Keratinocyte (primary cell): ENCODE measurements around the gene RRAS2. TPM values are rescaled to one million over a fixed set of nuclear protein-coding genes. Genes with fewer than 3 reads are reported as not detected.

Source experiments
- DNase-seq: peaks from one replicate; pipeline ENCODE4 v3.0.0-alpha.2; 2011; ENCODE audit warnings: low read depth, missing footprints, low spot score
- FAIRE-seq: peaks from 2 replicates; lab custom pipeline; 2011; peaks lifted over from hg19 to GRCh38; lab: Jason Lieb, UNC
- H2AFZ ChIP-seq: 2 replicates; pipeline ENCODE4 v1.6.0; 2012; ENCODE audit warnings: low read length, control low read depth, inconsistent platforms; ENCODE audit not compliant: control insufficient read depth
- H3K27ac ChIP-seq: 2 replicates; pipeline ENCODE4 v1.5.1; 2011; ENCODE audit warnings: low read length; ENCODE audit not compliant: control insufficient read depth, insufficient read depth
- H3K27me3 ChIP-seq: 3 replicates; pipeline ENCODE4 v1.6.0; 2011; ENCODE audit warnings: low read length; ENCODE audit not compliant: control insufficient read depth, insufficient read depth; ENCODE audit errors: extremely low read depth
- H3K36me3 ChIP-seq, 2 experiments: 2 replicates in 1 of 2; 3 replicates in 1 of 2; pipeline ENCODE4 v1.5.1; 2011; ENCODE audit warnings: low read length in 2 of 2, mild to moderate bottlenecking in 1 of 2; ENCODE audit not compliant: control insufficient read depth in 2 of 2, insufficient read depth in 2 of 2; ENCODE audit errors: extremely low read depth in 1 of 2
- H3K4me1 ChIP-seq: 3 replicates; pipeline ENCODE4 v1.5.1; 2011; ENCODE audit warnings: low read length; ENCODE audit not compliant: control insufficient read depth, insufficient read depth; ENCODE audit errors: extremely low read depth
- H3K4me2 ChIP-seq: 3 replicates; pipeline ENCODE4 v1.6.0; 2011; ENCODE audit warnings: low read depth, low read length; ENCODE audit not compliant: control insufficient read depth, insufficient read depth; ENCODE audit errors: extremely low read depth
- H3K4me3 ChIP-seq, 3 experiments: fragments of 200-600 bp in 1 of 3; sonication (generic) in 1 of 3; 2 replicates in 2 of 3; 3 replicates in 1 of 3; pipeline ENCODE4 v1.5.1; 2011 to 2016; ENCODE audit warnings: low read length in 3 of 3, mild to moderate bottlenecking in 3 of 3, control low read depth in 2 of 3, inconsistent platforms in 1 of 3, low read depth in 1 of 3, mixed read lengths in 1 of 3, mixed run types in 1 of 3, moderate library complexity in 1 of 3; ENCODE audit not compliant: control insufficient read depth in 2 of 3, insufficient read depth in 2 of 3; ENCODE audit errors: extremely low read depth in 1 of 3
- H3K79me2 ChIP-seq: 2 replicates; pipeline ENCODE4 v1.6.0; 2012; ENCODE audit warnings: low read length; ENCODE audit not compliant: control insufficient read depth, insufficient read depth
- H3K9ac ChIP-seq: 3 replicates; pipeline ENCODE4 v1.6.0; 2011; ENCODE audit warnings: low read length; ENCODE audit not compliant: control insufficient read depth, insufficient read depth; ENCODE audit errors: extremely low read depth
- H3K9me1 ChIP-seq: 3 replicates; pipeline ENCODE4 v1.6.0; 2011; ENCODE audit warnings: low read length; ENCODE audit not compliant: control insufficient read depth, insufficient read depth; ENCODE audit errors: extremely low read depth
- H3K9me3 ChIP-seq: 2 replicates; pipeline ENCODE4 v1.5.1; 2012; ENCODE audit warnings: low read depth, low read length; ENCODE audit not compliant: control insufficient read depth
- H4K20me1 ChIP-seq: 3 replicates; pipeline ENCODE4 v1.6.0; 2011; ENCODE audit warnings: low read length; ENCODE audit not compliant: control insufficient read depth, insufficient read depth; ENCODE audit errors: extremely low read depth
- CTCF ChIP-seq, 3 experiments: IDR thresholded peaks in 1 of 3; conservative IDR thresholded peaks in 1 of 3; optimal IDR thresholded peaks in 1 of 3; 2 replicates in 2 of 3; 3 replicates in 1 of 3; pipeline versions ENCODE3 to v1.5.1; 2011; ENCODE audit warnings: low read length in 3 of 3, mild to moderate bottlenecking in 3 of 3, moderate library complexity in 2 of 3, control low read depth in 1 of 3, inconsistent platforms in 1 of 3; ENCODE audit not compliant: insufficient read depth in 2 of 3; ENCODE audit errors: extremely low read depth in 1 of 3
- EZH2 ChIP-seq: IDR thresholded peaks from one replicate; pipeline ENCODE4 v1.6.1; 2012; ENCODE audit warnings: inconsistent platforms, mild to moderate bottlenecking, low read length, moderate library complexity
- dilution Hi-C: fragments of 300-500 bp; cut with MboI; formaldehyde crosslinking; loops from one replicate; pipeline ENCODE4 v1.7.0; 2020; ENCODE audit warnings: low sequenced_read_pairs; ENCODE audit not compliant: extremely low pct_ligation_motif_present
- polyA plus RNA-seq, 5 experiments: library from polyadenylated mRNA; depleted of rRNA in 3 of 5; stranded (reverse) in 3 of 5; stranded (forward) in 1 of 5; unstranded in 1 of 5; fragments of >200 nt; gene quantifications; 1 replicate in 1 of 5; 2 replicates in 3 of 5; 3 replicates in 1 of 5; pipeline versions ENCODE4 v1.2.1 to v1.2.3, GENCODE V29; 2011 to 2012; ENCODE audit warnings: missing spikeins in 2 of 5, low read depth in 1 of 5, low replicate concordance in 1 of 5

The RRAS2 gene
- polyA plus RNA-seq, 1 donor (not counting 4 experiments of a cell fraction or from before 2014, with no cell fraction given), result 99.3 TPM

- Histone ChIP-seq H3K9ac (no peak overlapping the region), H3K4me2 (no peak overlapping the region), H3K4me1 (no peaks in the 10 kb centered on the region), H3K9me1 (no peaks in the 10 kb centered on the region), H3K9me3 (no peaks in the 10 kb centered on the region), H2AFZ (no peak overlapping the region), H3K36me3 (no peaks in the 10 kb centered on the region), H4K20me1 (no peaks in the 10 kb centered on the region), H3K27me3 (peaks cover 24% of the 10 kb centered on the region), H3K4me3 (no peak overlapping the region), H3K79me2 (no peaks in the 10 kb centered on the region), H3K27ac (no peak overlapping the region)
- DNase-seq, result no peak
- no peak for FAIRE-seq
- dilution Hi-C loops, result loop anchor here (25.0 kb wide), 2 partner anchors 266 to 466 kb away; partner anchors contain the start of gene SPON1
- TF ChIP-seq EZH2 (no peak), CTCF (optimal IDR thresholded peaks at IDR 0.05 in 1 of 3, IDR thresholded peaks at IDR 0.05 in 1 of 3, conservative IDR thresholded peaks at IDR 0.05 in 1 of 3; ENCODE audit: extremely low read depth in 1 of 3, insufficient read depth in 2 of 3, low read length in 3 of 3) (no peak)
These were observed 130.6 kb downstream of the RRAS2 start for GRCh38 chr11:14228356-14228755.

Other genes with a start within 250 kb of the RRAS2 start
- gene COPB1, start 140.6 kb upstream of the RRAS2 start, polyA plus RNA-seq, result 121 to 169 TPM (median 126 TPM) in 3 replicates
- 159 to 293 TPM (median 175 TPM) in 3 replicates for gene PSMA1, start 161.2 kb upstream of the RRAS2 start, polyA plus RNA-seq